HepG2 (cell line): ENCODE data around the gene CDKN1C.

Experiments
- AFF4 ChIP-seq: sonication (generic); formaldehyde crosslinking; IDR thresholded peaks from 2 replicates; pipeline ENCODE4 v1.4.0; 2020; ENCODE audit warnings: missing genetic modification reagents
- GABPA ChIP-seq, 2 experiments: IDR thresholded peaks; 2 replicates each; pipeline ENCODE4 v1.6.1; 2011 to 2016; ENCODE audit warnings: low read depth in 2 of 2, low read length in 1 of 2, missing biosample characterization in 1 of 2, missing genetic modification characterization in 1 of 2
- HNRNPUL1 ChIP-seq: fragments of 200-400 bp; formaldehyde crosslinking; IDR thresholded peaks from 2 replicates; pipeline ENCODE4 v1.6.1; 2017; ENCODE audit warnings: low read depth, mild to moderate bottlenecking, low read length, moderate library complexity
- NR3C1 ChIP-seq: sonication (generic); formaldehyde crosslinking; IDR thresholded peaks from 2 replicates; pipeline ENCODE4 v1.4.0; 2020; ENCODE audit warnings: missing genetic modification reagents
- RFX5 ChIP-seq: IDR thresholded peaks from 2 replicates; pipeline ENCODE4 v1.6.1; 2011; ENCODE audit warnings: low read depth, low read length, improper control_type of control experiment
- TCF12 ChIP-seq, 2 experiments: fragments of 450-650 bp in 1 of 2; sonication (generic) in 1 of 2; formaldehyde crosslinking in 1 of 2; IDR thresholded peaks; 2 replicates each; pipeline versions ENCODE4 v1.6.1 to v1.8.0; 2017 to 2022; ENCODE audit warnings: antibody characterized with exemption in 1 of 2, mild to moderate bottlenecking in 1 of 2, missing genetic modification reagents in 1 of 2, moderate library complexity in 1 of 2
- THAP11 ChIP-seq: IDR thresholded peaks from 2 replicates; pipeline ENCODE4 v1.6.1; 2016; ENCODE audit warnings: missing biosample characterization, missing genetic modification reagents
- TP53 ChIP-seq: sonication (generic); formaldehyde crosslinking; conservative IDR thresholded peaks from 2 replicates; pipeline ENCODE4 v1.4.0; 2020; ENCODE audit warnings: missing genetic modification reagents
- ZFP41 ChIP-seq: sonication (generic); formaldehyde crosslinking; IDR thresholded peaks from 2 replicates; pipeline ENCODE4 v1.4.0; 2020; ENCODE audit warnings: mild to moderate bottlenecking, missing genetic modification reagents, borderline replicate concordance
- ZNF251 ChIP-seq: sonication (generic); formaldehyde crosslinking; IDR thresholded peaks from 2 replicates; pipeline ENCODE4 v1.9.0; 2021; ENCODE audit warnings: mild to moderate bottlenecking, missing genetic modification reagents
- ZNF253 ChIP-seq: sonication (generic); formaldehyde crosslinking; IDR thresholded peaks from 2 replicates; pipeline ENCODE4 v1.8.0; 2022; ENCODE audit warnings: mild to moderate bottlenecking, missing genetic modification reagents, borderline replicate concordance
- ZNF430 ChIP-seq: sonication (generic); formaldehyde crosslinking; IDR thresholded peaks from 2 replicates; pipeline ENCODE4 v1.9.0; 2021; ENCODE audit warnings: mild to moderate bottlenecking, missing genetic modification reagents
- TF ChIP-seq, protein P1 (sequence below): sonication (generic); formaldehyde crosslinking; IDR thresholded peaks from 2 replicates; pipeline ENCODE4 v1.5.0; 2020; ENCODE audit warnings: mild to moderate bottlenecking, missing genetic modification reagents, moderate library complexity
- TF ChIP-seq, protein P2 (sequence below): sonication (generic); formaldehyde crosslinking; IDR thresholded peaks from 2 replicates; pipeline ENCODE4 v1.8.1; 2023; ENCODE audit warnings: missing genetic modification reagents, inconsistent platforms, borderline replicate concordance

- TF ChIP-seq ZNF430 (no peak), HNRNPUL1 (no peak), AFF4 (CRISPR knock-in tag) (no peak), ZFP41 (CRISPR knock-in tag) (no peak), THAP11 (CRISPR knock-in tag) (no peak), NR3C1 (CRISPR knock-in tag) (no peak), TCF12 (IDR thresholded peaks at IDR 0.05) (no peak), TCF12 (CRISPR knock-in tag; IDR thresholded peaks at IDR 0.05) (no peak), ZNF253 (CRISPR knock-in tag) (no peak), TP53 (CRISPR knock-in tag) (no peak), RFX5 (no peak), GABPA (IDR thresholded peaks at IDR 0.05; ENCODE audit: low read depth, low read length) (no peak), GABPA (CRISPR knock-in tag; IDR thresholded peaks at IDR 0.05; ENCODE audit: low read depth) (no peak), ZNF251 (CRISPR knock-in tag) (no peak)
- TF ChIP-seq, protein P1, sequence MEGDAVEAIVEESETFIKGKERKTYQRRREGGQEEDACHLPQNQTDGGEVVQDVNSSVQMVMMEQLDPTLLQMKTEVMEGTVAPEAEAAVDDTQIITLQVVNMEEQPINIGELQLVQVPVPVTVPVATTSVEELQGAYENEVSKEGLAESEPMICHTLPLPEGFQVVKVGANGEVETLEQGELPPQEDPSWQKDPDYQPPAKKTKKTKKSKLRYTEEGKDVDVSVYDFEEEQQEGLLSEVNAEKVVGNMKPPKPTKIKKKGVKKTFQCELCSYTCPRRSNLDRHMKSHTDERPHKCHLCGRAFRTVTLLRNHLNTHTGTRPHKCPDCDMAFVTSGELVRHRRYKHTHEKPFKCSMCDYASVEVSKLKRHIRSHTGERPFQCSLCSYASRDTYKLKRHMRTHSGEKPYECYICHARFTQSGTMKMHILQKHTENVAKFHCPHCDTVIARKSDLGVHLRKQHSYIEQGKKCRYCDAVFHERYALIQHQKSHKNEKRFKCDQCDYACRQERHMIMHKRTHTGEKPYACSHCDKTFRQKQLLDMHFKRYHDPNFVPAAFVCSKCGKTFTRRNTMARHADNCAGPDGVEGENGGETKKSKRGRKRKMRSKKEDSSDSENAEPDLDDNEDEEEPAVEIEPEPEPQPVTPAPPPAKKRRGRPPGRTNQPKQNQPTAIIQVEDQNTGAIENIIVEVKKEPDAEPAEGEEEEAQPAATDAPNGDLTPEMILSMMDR (CRISPR knock-in tag), result no peak
- TF ChIP-seq, protein P2, sequence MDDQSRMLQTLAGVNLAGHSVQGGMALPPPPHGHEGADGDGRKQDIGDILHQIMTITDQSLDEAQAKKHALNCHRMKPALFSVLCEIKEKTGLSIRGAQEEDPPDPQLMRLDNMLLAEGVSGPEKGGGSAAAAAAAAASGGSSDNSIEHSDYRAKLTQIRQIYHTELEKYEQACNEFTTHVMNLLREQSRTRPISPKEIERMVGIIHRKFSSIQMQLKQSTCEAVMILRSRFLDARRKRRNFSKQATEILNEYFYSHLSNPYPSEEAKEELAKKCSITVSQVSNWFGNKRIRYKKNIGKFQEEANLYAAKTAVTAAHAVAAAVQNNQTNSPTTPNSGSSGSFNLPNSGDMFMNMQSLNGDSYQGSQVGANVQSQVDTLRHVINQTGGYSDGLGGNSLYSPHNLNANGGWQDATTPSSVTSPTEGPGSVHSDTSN (CRISPR knock-in tag), result no peak
Observed at GRCh38 chr11:2869561-2870427, 15.8 kb downstream of the CDKN1C start.
